Measurements from ENCODE around the gene SLC6A12.

GRCh38 chr12:175250-175649 is 38.7 kb downstream of the SLC6A12 start:
- no peak for TF ChIP-seq POLR2AphosphoS5 (IDR thresholded peaks at IDR 0.05; ENCODE audit: insufficient read depth in 1 of 2, low read depth in 1 of 2)
- no peak for TF ChIP-seq CTCF (IDR thresholded peaks at IDR 0.05)
- no peak for TF ChIP-seq POLR2A (IDR thresholded peaks at IDR 0.05)

Data from vagina (tissue), 2 donors.